ENCODE results near the gene PTN.

DNA sequence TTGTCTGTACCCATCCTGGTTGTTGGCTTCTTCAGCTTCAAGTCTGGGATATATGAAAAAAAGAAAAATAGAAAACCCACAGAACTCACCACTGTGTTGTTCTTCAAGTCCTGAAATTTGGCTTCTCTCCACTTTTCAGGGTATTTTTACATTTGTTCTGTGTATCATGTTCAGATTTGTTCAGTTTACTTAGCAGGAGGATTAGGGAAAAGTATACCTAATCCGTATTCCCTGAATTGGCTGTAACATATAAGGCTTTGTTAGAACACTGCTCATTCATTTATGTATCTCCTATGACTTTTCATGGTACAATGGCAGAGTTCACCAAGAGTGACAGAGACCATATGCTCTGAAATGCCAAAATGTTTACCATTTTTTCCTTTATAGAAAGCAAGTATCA is 146.9 kb downstream of the PTN start:
- TF ChIP-seq FOXP4 (CRISPR knock-in tag; IDR thresholded peaks at IDR 0.05; ENCODE audit: borderline replicate concordance) (no peak), E2F3 (CRISPR knock-in tag; IDR thresholded peaks at IDR 0.05) (no peak), EGR1 (conservative IDR thresholded peaks at IDR 0.05) (no peak), ZNF24 (IDR thresholded peaks at IDR 0.05) (no peak), CCAR2 (IDR thresholded peaks at IDR 0.05; ENCODE audit: low read depth, low read length) (no peak), NFRKB (IDR thresholded peaks at IDR 0.05; ENCODE audit: low read depth) (no peak), ZNF175 (CRISPR knock-in tag; IDR thresholded peaks at IDR 0.05; ENCODE audit: low read depth) (no peak), TAF1 (IDR thresholded peaks at IDR 0.05; ENCODE audit: control insufficient read depth, extremely low read depth, insufficient read depth, low read length, severe bottlenecking) (no peak), SNRNP70 (optimal IDR thresholded peaks at IDR 0.05; ENCODE audit: low read depth, low read length) (no peak)
